Measurements from ENCODE around the gene PLEKHG5.
"Not testable (repeated sequence)": the region's sequence is repeated elsewhere in the genome, so short reads cannot be mapped to it uniquely, and the experiment has no call there.

Gene PLEKHG5

GRCh38 chr1:6495540-6496364 lies 4.3 kb upstream of the PLEKHG5 start:
- no peak for DNase-seq

GRCh38 chr1:6495041-6495441 lies 3.6 kb upstream of the PLEKHG5 start:
- no peak for DNase-seq

- DNase-seq: no peak
These were observed 3.2 kb upstream of the PLEKHG5 start for GRCh38 chr1:6494627-6495026.

GRCh38 chr1:6493834-6494223 lies 2.4 kb upstream of the PLEKHG5 start:
- not testable (repeated sequence) for DNase-seq

- DNase-seq: no peak
These were observed 499 bp upstream of the PLEKHG5 start for GRCh38 chr1:6491966-6492365.

GRCh38 chr1:6491081-6491449 lies 402 bp downstream of the PLEKHG5 start:
- no peak for DNase-seq

GRCh38 chr1:6490181-6491080 lies 1.0 kb downstream of the PLEKHG5 start:
- DNase-seq: peak; percentile 61 to 63

- peak; percentile 78 to 79 for DNase-seq
These were observed 1.7 kb downstream of the PLEKHG5 start for GRCh38 chr1:6489799-6490180.

- DNase-seq: no peak
These were observed 2.1 kb downstream of the PLEKHG5 start for GRCh38 chr1:6489383-6489765.

- no peak for DNase-seq
These were observed 2.7 kb downstream of the PLEKHG5 start for GRCh38 chr1:6488602-6489382.

- DNase-seq: no peak
These were observed 3.5 kb downstream of the PLEKHG5 start for GRCh38 chr1:6487804-6488484.

GRCh38 chr1:6486433-6487011 lies 4.9 kb downstream of the PLEKHG5 start:
- DNase-seq: peak; percentile 85 to 89

- DNase-seq: no peak
These were observed 6.0 kb downstream of the PLEKHG5 start for GRCh38 chr1:6485168-6486101.

- DNase-seq: no peak
These were observed 6.7 kb downstream of the PLEKHG5 start for GRCh38 chr1:6484826-6485167.

- no peak for DNase-seq
These were observed 7.7 kb downstream of the PLEKHG5 start for GRCh38 chr1:6483761-6484117.

GRCh38 chr1:6483017-6483760 lies 8.3 kb downstream of the PLEKHG5 start:
- DNase-seq: no peak

GRCh38 chr1:6481820-6482219 lies 9.6 kb downstream of the PLEKHG5 start:
- DNase-seq: no peak

- no peak for DNase-seq
These were observed 14.2 kb downstream of the PLEKHG5 start for GRCh38 chr1:6477039-6477820.

- DNase-seq: no peak
These were observed 15.0 kb downstream of the PLEKHG5 start for GRCh38 chr1:6476483-6476882.

All from stimulated activated CD4-positive, alpha-beta T cell treated with anti-CD3 and anti-CD28 coated beads, Interleukin-2, amount 100 ng/mL, for 48 hours (primary cell).